Stimulated activated CD8-positive, alpha-beta memory T cell treated with anti-CD3 and anti-CD28 coated beads, Interleukin-7, amount 100 ng/mL, for 1 hour (primary cell): ENCODE data around the gene GAREM1.
"Not testable (repeated sequence)": the region's sequence is repeated elsewhere in the genome, so short reads cannot be mapped to it uniquely, and the experiment has no call there.

Experiments
- DNase-seq, 2 donors: peaks; one replicate each; pipeline ENCODE4 v3.0.0-alpha.2; 2020; ENCODE audit warnings: low read depth in 2 of 2

The GAREM1 gene

DNA sequence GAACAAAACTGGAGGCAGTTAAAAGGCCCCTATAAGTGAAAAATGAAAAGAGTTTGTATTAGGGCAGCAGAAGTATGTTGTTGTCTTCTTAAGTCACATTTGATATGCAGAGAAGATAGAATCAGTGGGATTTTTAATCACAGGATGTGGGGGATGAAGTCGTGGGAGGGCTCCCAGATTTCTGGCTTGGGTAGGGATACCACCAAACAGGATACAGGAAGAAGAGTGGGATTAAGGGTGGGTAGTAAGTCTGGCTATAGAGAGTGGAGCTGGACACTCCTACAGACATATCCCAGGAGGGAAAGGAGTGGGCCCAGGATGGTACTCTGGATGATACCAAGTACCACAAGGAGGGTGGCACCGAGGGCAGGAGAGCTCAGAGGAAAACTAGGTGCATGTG is 99.3 kb downstream of the GAREM1 start:
- DNase-seq, result no peak

DNA sequence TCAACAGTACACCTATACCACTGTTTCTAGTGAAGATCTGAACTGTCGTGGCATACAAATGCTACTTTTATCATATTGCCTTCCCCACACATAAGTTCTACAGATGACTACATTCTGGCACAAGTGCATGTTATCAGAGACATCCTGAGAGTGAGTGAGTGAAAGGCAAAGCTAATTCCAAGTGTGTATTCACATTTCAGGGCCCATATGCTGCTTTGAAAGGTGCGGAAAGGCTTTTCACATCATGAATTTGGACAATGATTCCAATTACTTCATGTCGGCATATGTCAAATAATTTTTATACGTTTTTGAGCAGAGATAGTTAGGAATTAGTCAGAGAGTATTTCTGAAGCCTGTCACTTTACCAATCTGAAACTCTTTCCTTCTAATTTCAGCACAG is 101.7 kb downstream of the GAREM1 start:
- DNase-seq, result no peak

DNA sequence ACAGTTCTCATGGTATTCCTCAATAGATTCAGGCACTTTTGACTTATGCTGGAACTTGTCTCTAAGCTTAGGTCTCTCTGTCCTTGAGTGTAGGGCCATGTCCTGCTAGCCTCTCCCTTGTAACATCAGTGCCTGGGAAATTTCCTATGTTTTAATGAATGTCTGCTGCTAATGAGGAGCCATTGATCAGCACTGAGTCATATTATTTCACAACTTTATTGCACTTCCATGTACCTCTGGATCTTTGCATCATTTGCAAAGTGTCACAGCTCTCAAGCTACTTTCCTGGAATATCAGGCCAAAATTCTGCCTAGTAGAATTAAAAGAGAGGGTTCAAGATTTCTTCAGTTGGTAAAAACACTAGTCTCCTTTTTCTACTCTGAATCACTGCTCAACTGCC is 102.5 kb downstream of the GAREM1 start:
- no peak for DNase-seq

DNA sequence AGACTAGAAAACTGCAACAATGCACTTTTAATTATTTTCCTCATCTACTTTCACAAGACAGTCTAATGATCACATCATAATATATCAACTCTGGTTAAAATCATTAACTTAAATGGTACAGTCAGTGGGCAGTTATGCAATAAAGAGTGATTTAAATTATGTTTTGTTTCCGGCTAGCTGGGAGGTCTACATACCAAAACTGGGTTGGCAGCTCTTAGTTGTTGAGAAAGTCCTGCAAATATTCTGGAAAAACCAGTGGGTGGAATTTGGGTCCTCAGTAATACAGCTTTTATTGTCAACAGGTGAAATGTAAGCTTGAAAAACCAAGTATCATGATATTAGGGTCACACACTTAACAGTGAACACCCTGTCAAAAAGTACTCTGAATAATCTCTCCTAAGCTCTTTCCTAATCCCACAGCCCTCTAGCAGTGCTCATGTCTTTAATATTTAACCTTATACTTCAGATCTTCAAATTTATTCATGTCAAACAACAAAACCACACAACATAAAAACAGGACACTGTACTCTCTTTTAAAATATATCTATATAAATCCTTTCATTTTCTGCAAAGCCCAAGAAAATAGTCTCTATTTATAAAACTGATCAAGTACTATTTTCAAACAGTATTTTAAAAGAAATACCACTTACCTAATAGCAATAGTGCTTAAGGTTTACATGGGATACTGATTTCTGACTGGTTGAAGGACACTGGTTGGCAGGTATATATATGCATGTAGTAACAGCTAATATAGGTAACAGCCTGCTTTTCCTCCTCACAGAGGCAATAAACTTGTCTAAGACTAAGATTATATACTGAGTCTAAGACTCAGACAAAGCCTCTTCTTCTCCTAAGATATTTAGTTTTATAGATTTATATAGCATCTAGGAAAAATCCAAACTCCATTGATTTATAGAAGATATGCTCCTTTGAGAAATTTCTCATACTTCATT is 103.8 kb downstream of the GAREM1 start:
- DNase-seq, result no peak

DNA sequence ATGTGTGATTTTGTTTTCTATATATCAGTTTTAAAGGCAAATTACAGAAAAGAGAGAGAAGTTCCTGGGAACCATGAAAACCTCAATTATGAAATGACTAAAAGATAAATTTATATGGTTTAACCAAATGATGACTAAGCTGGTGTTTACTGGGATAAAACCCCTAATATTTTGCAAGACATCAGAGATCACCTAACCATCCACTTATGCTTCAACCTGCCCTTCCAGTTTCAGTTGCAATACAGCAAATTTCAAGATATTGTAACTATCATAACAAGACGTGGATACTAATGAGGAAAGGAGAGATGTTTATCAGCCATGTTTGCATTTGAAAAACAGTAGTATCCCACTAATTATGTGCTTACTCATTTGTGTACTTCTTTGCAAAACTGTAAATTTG is 108.2 kb downstream of the GAREM1 start:
- no peak for DNase-seq

DNA sequence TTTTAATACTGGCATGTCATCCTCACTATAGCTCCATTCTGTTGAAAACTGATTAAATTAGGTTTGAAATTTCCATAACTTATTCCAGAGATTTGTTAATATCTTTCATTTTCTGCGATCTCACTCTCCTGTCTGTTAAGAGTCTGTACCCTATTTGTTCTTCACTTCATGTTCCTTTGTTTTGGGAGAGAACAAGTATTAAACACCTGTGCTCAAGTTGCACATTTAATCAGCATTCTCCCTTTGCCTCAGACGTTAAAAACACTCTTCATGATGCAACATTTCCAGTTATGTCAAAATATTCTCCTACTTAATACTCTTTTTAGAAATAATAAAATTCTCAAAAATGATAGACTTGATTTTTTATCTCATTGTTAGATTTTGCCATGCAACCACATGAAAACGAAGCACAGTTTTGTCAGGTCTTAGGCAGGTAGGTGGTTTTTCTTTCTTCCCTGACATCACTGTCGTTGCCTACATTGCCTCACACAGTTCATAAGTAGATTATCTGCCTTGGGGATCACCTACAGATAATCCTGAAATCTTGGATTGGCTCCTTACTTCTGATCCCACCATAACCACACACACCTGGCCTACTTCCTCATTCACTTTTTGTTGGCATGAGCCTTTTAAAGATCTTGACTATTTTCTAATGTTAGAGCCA is 109.9 kb downstream of the GAREM1 start:
- no peak for DNase-seq

DNA sequence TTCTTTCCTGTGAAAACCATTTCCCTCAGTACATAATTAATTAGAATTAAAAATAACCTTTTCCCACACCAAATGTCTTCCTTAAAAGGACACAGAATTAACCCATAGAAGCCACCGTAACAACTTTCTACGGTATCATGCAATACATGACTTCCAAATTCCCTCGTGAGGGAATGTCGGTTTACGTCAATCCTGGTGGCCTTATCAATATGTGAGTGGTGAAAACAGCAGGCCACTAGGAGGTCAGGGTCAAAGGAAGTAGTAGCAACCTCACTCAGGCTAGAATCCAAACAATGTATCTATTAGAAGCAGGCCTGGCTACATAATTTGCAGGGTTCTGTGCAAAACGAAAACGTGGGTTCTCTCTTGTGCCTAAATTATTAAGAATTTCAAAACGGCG is 112.2 kb downstream of the GAREM1 start:
- DNase-seq, result no peak

DNA sequence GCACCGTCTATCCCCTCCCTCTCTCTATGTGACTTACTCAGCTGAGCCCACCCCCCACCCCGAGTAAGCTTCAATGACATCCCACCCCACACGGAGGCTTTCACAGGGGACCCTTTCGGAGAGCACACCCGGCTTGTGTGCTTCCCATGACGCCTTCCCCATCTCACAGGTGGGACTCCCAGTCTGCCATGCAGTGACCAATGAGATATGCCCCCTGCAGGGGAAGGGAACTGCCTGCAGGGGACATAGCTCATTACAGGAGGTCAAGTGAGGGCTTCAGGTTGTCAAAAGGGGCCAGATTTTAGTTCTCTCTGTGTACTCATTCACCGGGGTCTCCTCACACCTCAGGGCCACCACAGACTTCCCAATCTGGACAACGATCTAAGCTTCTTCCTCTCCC is 112.6 kb downstream of the GAREM1 start:
- no peak for DNase-seq

DNA sequence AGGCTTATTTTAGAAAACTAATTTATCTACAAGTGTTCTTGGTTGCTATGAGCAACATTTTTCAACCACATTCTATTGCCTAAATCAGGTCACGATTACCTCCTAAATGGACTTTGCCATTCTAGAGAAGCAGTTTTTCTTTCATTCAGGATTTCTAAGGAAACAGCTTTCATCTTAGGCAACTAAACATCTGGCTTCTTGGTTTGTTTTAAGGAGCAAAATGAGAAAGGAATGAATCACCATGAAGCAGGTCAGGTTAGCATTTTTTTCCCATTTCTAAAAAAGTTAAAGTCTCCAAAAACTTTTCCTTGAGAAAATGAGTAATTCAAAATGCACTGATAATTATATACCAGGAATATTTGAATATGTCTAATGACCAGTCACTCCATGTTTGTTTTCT is 114.8 kb downstream of the GAREM1 start:
- no peak for DNase-seq

DNA sequence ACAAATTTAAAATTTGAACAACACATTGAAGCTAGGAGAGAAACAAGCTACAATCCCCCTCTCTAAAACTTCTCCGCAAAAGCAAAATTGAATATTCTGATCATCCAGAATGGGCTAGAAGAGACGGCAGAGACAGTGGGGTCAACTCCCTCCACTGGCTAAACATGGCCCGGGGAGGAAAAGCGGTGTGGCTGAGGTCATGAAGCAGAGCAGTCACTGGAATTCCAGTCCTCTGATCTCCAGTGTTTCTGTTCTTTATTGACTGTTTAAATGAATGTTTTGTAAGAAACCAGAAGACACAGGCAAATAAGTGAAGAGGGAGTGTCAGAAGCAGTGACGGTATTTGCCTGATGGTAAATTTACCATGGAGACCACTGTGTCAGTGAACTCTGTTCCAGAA is 116.2 kb downstream of the GAREM1 start:
- no peak for DNase-seq

DNA sequence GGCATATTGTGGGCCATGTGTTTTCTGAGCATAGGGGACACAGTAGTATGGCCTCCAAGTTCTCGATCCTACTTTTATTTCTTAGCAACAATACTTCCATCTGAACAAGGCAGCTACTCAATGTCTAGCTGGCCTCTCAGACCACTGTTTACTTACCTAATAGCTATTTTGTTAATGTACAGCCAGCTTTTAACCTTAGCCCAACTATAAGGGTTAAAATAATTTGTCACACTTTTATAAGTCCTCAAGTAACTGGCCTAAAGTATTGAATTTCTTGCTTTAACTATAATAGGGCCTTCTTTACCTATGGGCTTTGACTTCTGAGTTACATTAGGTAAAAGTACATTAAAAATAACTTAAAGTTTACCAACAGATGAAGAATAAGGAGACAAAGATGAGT is 117.4 kb downstream of the GAREM1 start:
- no peak for DNase-seq

DNA sequence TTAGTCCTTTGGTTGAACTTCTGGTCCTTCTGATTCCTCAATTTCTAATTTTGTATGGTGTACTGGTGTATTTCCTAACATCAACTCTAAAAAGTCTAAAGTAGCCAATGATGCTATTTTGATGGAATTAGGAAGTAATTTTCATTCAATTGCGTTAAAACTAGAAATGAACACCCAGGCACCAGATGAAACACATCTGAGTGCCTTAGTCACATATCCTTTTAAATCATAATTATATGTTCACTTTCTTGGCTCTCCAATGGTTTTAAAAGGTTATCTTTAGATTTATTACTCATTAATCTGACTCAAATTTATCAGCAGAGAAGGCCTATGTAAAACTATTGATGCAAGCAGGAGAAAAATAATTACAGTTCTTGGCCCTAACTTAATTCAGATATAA is 119.7 kb downstream of the GAREM1 start:
- DNase-seq, result no peak

DNA sequence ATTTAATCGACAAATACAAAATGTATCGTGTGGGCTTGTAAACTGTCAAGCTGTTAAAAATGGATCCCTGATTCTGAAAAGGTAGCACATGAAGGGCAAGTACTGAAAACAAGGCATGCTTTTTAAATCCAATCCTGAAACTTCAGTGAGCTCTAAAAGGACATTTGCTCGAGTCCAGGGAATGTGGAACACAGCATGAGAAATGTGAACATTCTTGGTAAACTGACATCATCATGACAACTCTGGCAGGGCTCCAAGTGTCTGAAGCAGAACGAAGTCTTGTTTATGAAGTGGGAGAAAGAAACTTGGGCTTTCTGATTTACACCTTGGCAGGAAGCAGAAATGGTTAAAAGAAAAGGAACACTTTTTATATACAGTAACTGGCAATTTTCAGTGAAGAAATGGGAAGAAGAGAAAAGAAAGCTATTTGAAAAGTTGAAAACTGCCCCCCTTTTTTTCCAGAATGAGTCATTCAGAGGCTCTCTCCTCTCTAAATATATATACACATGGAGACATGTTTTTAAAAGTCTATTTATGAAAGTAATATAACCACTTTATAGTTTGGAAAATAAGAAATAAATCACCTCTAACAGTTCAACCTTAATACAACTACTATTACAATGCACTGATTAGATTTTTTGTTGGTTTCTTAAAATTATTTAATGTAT is 120.8 kb downstream of the GAREM1 start:
- DNase-seq, result no peak

DNA sequence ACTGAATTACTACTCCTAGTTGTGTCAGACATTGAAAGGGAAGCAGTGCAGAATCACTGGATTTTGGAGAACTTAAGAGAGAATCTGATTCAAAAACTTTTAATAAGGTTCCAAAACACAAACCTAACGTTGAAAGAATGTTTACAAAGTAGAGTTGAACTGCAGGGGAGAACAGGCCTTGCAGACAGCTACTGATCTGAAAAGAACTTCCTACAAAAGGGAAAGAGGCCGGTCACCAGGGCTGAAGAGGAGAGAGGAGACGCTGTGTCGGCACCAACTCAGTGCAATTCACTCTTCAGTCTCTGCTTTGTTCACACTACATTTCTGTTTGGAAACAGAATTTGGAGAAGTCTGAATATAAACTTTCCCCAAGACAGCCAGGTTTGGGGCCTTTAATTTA is 124.0 kb downstream of the GAREM1 start:
- no peak for DNase-seq

DNA sequence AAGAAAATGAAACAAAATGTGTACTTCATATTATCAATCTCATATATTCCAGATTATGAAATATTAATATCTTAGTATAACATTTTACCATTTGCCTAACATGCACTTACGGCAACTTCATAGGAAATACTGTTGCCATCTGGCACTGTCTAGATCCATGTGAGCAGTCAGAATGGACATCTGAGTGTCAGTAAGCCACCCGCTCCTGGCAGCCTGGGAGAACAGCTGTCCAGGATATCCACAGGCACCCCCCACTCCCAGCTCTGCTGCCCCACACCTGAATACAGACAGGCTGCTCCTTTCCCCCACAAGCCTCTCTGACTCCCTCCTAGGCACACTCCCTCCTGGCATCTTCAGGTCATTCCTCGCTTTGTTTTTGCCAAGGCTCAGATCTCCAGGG is 127.0 kb downstream of the GAREM1 start:
- no peak for DNase-seq

DNA sequence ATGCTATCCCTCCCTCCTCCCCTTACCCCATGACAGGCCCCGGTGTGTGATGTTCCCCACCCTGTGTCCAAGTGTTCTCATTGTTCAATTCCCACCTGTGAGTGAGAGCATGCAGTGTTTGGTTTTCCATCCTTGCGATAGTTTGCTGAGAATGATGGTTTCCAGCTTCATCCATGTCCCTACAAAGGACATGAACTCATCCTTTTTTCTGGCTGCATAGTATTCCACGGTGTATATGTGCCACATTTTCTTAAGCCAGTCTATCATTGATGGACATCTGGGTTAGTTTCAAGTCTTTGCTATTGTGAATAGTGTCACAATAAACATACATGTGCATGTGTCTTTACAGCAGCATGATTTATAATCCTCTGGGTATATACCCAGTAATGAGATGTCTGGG is 129.6 kb downstream of the GAREM1 start:
- not testable (repeated sequence) for DNase-seq

DNA sequence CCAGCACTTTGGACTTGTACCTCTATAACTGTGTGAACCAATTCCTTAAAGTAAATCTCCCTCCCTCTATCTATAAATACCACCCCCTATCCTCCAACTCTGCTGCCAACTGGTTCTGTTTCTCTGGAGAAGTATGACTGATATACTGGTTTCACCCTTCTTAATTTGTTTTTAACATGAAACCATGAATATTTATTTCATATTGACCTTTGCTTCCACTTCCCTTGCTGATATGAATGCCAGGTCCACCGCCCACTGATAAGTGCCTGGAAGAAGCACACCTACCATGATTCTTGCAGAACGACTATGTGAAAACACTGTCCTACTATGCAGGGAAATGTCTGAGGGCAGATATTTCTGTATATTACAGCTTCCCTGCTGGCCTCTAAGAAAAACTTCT is 131.6 kb downstream of the GAREM1 start:
- no peak for DNase-seq

DNA sequence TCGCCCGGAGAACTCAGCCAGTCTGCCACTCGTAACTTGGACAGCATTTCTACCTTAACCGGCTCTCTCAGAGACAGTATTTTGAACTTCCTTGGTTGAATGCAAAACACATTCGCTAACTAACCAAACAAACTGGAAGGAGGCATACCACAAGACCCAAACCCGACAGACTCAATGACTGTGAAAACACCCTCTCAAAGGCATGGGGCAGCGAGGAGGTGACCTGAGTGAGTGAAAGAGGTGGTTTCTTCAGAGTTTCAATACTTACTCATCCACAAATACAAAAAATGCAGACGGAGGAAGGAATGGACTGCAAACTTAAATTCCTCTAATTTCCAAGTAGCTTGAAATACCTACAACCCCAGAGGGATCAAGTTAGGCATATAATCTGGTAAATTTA is 132.9 kb downstream of the GAREM1 start:
- DNase-seq, result no peak

DNA sequence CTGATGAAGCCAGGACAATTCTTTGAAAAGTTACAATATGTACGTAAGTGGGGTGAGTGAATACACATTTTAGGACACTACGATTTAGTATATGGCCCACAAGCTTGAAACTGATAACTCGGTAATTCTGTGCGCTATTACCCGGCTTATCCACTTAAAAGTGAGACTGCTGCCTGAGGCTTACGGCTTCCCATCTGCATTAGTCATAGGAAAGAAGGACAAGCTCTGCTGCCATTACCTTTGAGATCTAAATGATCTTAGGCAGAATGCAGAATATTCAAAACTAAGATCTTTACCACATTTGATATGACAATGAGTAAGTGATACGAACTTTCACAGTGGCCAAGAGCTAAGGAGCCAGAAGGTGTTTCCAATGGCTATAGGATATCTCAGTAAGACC is 133.3 kb downstream of the GAREM1 start:
- no peak for DNase-seq

DNA sequence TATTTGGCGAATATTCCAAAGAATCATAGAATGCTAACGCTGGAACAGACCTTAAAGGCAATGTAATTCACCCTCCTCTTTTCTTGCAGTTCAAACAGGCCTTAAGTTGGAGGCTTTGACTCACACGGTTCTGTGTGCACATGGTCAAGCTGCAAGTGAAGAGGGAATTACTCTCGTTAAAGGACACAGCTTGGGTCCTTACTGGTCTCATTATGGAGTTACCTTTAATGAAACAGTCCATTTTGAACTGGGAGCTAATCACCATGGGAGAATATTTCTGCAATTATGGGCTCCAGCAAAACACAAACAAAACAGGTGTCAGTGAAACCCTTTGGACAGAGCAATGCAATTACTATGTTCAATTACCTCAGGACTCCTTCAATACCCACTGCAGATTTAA is 135.5 kb downstream of the GAREM1 start:
- no peak for DNase-seq

DNA sequence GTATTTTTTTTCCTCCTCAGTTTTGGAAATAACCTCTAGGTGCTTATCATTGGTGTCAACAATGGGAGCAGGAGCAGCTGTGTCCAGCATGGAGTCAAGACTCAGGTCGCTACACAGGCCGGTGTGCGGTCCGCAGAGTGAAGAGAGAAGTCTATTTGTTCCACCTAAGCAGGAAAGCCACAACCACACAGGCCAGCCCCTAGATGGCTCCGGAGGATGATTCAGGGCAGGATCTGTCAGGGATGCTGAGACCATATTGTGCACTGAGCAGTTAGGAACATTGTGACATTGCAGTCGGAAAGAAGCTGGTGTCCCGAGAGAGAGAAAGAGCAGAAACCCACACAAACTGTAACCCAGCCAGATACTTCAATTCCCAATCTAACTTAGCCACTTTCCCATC is 136.9 kb downstream of the GAREM1 start:
- DNase-seq, result no peak

DNA sequence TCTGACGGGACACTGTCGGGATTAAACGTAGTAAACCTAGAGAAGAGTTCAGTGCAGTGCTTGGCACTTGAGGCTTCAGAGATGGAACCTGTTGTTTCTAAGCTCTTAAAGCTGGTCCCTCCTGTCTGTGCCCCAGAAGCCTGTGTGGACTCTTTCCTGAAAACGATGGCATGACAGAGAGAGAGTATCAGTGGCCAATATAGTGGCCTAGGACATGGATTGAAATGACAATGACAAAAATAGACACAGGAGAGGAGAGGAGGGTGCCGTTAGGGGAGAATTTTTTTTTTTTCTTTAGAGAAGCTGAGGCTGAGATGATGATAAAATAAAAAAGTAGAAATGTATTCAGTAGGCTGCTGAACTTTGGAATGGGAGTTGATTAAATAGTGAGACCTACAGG is 138.0 kb downstream of the GAREM1 start:
- DNase-seq, result no peak

DNA sequence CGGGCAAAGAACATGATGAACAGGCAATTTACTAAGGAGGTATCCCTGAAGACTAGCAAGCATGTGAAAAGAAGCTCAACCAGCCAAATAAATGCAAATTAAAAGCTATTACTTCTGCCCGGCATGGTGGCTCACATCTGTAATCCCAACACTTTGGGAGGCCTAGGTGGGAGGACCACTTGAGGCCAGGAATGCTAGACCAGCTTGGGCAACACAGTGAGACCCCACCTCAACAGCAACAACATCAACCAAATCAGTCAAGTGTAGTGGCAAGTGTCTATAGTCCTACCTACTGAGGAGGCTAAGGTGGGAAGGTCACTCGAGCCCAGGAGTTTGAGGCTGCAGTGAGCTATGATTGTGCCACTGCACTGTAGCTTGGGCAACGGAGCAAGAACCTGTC is 141.7 kb downstream of the GAREM1 start:
- no peak for DNase-seq
